Osteocyte (in vitro differentiated cells): ENCODE results near the gene ZNF181. TPM values are rescaled to one million over a fixed set of nuclear protein-coding genes. Genes with fewer than 3 reads are reported as not detected.

Experiments
- DNase-seq: peaks from one replicate; pipeline ENCODE4 v3.0.0; 2021; ENCODE audit warnings: mixed read lengths; ENCODE audit not compliant: unreplicated experiment; ENCODE audit errors: extremely low spot score
- H3K27ac Mint-ChIP-seq: one replicate; pipeline ENCODE4 v1.8.0; 2021; ENCODE audit warnings: mild to moderate bottlenecking, mixed read lengths; ENCODE audit not compliant: unreplicated experiment
- H3K27me3 Mint-ChIP-seq: one replicate; pipeline ENCODE4 v1.8.0; 2021; ENCODE audit warnings: mixed read lengths; ENCODE audit not compliant: unreplicated experiment
- H3K36me3 Mint-ChIP-seq: one replicate; pipeline ENCODE4 v1.8.0; 2021; ENCODE audit warnings: mixed read lengths; ENCODE audit not compliant: unreplicated experiment
- H3K4me1 Mint-ChIP-seq: one replicate; pipeline ENCODE4 v1.8.0; 2021; ENCODE audit warnings: mixed read lengths; ENCODE audit not compliant: unreplicated experiment
- H3K4me3 Mint-ChIP-seq: one replicate; pipeline ENCODE4 v1.8.0; 2021; ENCODE audit warnings: mild to moderate bottlenecking, moderate library complexity, mixed read lengths; ENCODE audit not compliant: unreplicated experiment
- H3K9me3 Mint-ChIP-seq: one replicate; pipeline ENCODE4 v1.8.0; 2021; ENCODE audit warnings: mixed read lengths; ENCODE audit not compliant: unreplicated experiment
- CTCF ChIP-seq: fragments of 200-600 bp; sonication (generic); IDR thresholded peaks from 2 replicates; pipeline ENCODE4 v1.5.0; 2021; ENCODE audit warnings: antibody characterized with exemption, mild to moderate bottlenecking, moderate library complexity
- total RNA-seq: library from RNA; stranded (reverse); gene quantifications from 2 replicates; pipeline ENCODE4 v1.2.1, GENCODE V29; 2021

ZNF181 gene
- total RNA-seq, 1 donor from 2014 or later = 12.1 TPM

DNA sequence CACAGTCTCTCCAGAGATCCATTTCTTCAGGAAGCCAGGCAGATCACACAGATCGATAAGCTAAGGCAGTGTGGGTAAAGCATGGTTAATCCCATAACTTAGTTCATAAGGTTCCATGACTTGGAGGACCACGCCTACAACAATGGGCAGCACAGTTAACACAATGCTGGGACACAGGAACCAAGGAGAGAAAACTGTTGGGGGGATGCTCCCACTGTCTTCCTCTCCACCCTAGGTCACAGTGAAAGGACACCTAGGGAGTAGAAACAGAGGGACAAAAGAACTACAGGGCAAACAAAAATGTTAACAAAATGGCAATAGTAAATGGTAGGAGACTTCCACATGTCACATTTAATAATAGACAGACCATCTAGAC is 20.8 kb upstream of the ZNF181 start:
- Mint-ChIP-seq H3K4me1 (peaks cover 1% of the 10 kb centered on the region), H3K36me3 (no peaks in the 10 kb centered on the region), H3K9me3 (peaks cover 9% of the 10 kb centered on the region), H3K4me3 (no peak overlapping the region), H3K27me3 (peaks cover 11% of the 10 kb centered on the region), H3K27ac (no peak overlapping the region)
- no peak for DNase-seq
- no peak for TF ChIP-seq CTCF

DNA sequence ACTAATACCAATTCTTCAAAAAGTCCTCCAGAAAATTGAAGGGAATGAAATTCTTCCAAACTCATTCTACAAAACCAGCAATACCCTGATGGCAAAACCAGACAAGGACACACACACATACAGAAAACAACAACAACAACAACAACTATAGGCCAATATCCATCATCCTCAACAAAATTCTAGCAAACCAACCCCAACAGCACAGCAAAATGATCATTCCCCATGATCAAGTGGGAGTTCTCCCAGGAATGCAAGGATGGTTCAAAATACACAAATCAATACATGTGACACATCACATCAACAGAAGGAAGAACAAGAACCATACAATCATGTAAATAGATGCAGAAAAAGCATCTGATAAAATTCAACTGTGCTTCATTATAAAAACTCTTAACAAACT is 18.7 kb upstream of the ZNF181 start:
- no peak overlapping the region for H3K4me3 Mint-ChIP-seq
- peaks cover 17% of the 10 kb centered on the region for H3K27me3 Mint-ChIP-seq
- H3K36me3 Mint-ChIP-seq = no peaks in the 10 kb centered on the region
- no peak for TF ChIP-seq CTCF
- peaks cover 1% of the 10 kb centered on the region for H3K4me1 Mint-ChIP-seq
- DNase-seq = no peak
- peaks cover 9% of the 10 kb centered on the region for H3K9me3 Mint-ChIP-seq
- no peak overlapping the region for H3K27ac Mint-ChIP-seq

DNA sequence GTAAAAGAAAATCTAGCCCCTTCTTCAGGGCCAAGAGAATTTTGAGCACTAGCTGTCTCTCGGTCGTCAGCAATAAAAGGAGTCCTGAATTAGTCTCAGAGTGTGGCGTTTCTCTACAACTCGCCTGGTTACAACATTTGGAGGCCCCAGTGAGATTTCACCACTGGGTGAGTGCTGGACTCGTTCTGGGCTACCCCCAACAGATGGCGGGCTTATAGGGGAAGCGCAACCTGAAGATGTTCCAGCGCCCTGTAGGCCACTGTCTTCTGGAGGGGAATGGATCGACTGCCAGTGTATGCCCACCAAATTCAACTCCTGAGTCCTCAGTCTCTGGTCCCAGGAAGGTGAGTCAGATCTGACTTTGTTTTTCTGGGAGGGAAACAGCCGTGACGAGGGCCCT is 11.7 kb upstream of the ZNF181 start:
- H3K9me3 Mint-ChIP-seq = no peaks in the 10 kb centered on the region

GRCh38 chr19:34725400-34725799 is 8.6 kb upstream of the ZNF181 start:
- DNase-seq = peak; percentile 23
- Mint-ChIP-seq H3K4me1 (no peaks in the 10 kb centered on the region), H3K27me3 (peaks cover 24% of the 10 kb centered on the region), H3K27ac (no peak overlapping the region), H3K36me3 (no peaks in the 10 kb centered on the region), H3K4me3 (no peak overlapping the region), H3K9me3 (no peaks in the 10 kb centered on the region)
- TF ChIP-seq CTCF = no peak

More for the DNA sequence above, 11.7 kb upstream of the ZNF181 start:
- Mint-ChIP-seq H3K4me3 (no peak overlapping the region), H3K27ac (no peak overlapping the region), H3K36me3 (no peaks in the 10 kb centered on the region), H3K27me3 (peaks cover 34% of the 10 kb centered on the region), H3K4me1 (no peaks in the 10 kb centered on the region)
- DNase-seq = no peak
- TF ChIP-seq CTCF = no peak

GRCh38 chr19:34731019-34731829 is 2.8 kb upstream of the ZNF181 start:
- TF ChIP-seq CTCF = no peak
- peak; percentile 69 for DNase-seq
- Mint-ChIP-seq H3K27ac (no peak overlapping the region), H3K9me3 (peaks cover 13% of the 10 kb centered on the region), H3K36me3 (peaks cover 16% of the 10 kb centered on the region), H3K4me3 (peak overlapping the region; percentile 14), H3K27me3 (peaks cover 3% of the 10 kb centered on the region), H3K4me1 (peaks cover 20% of the 10 kb centered on the region)
